ENCODE data around the gene RNPEPL1.
A peak's percentile ranks its signal among the peaks of the same experiment; 100 is the strongest.
"Not testable (repeated sequence)": the region's sequence is repeated elsewhere in the genome, so short reads cannot be mapped to it uniquely, and the experiment has no call there.

Gene RNPEPL1
- long read RNA-seq, donor 1, full-length matches to known transcripts: 5 of 15 reads
- long read RNA-seq, donor 1, partial matches to known transcripts: 10 of 15 reads
- long read RNA-seq, donor 1, other reads (novel, unspliced or antisense): 0 of 15 reads
- long read RNA-seq, donor 2, full-length matches to known transcripts: 8 of 33 reads
- long read RNA-seq, donor 2, partial matches to known transcripts: 25 of 33 reads
- long read RNA-seq, donor 2, other reads (novel, unspliced or antisense): 0 of 33 reads
- long read RNA-seq, donor 3, full-length matches to known transcripts: 11 of 11 reads
- long read RNA-seq, donor 3, partial matches to known transcripts: 0 of 11 reads
- long read RNA-seq, donor 3, other reads (novel, unspliced or antisense): 0 of 11 reads
- long read RNA-seq, donor 4, full-length matches to known transcripts: 8 of 29 reads
- long read RNA-seq, donor 4, partial matches to known transcripts: 21 of 29 reads
- long read RNA-seq, donor 4, other reads (novel, unspliced or antisense): 0 of 29 reads
- long read RNA-seq, donor 5, full-length matches to known transcripts: 9 of 9 reads
- long read RNA-seq, donor 5, partial matches to known transcripts: 0 of 9 reads
- long read RNA-seq, donor 5, other reads (novel, unspliced or antisense): 0 of 9 reads
- long read RNA-seq, donor 6, full-length matches to known transcripts: 9 of 9 reads
- long read RNA-seq, donor 6, partial matches to known transcripts: 0 of 9 reads
- long read RNA-seq, donor 6, other reads (novel, unspliced or antisense): 0 of 9 reads
- long read RNA-seq, donor 7, full-length matches to known transcripts: 11 of 24 reads
- long read RNA-seq, donor 7, partial matches to known transcripts: 13 of 24 reads
- long read RNA-seq, donor 7, other reads (novel, unspliced or antisense): 0 of 24 reads
- long read RNA-seq, donor 8, full-length matches to known transcripts: 8 of 37 reads
- long read RNA-seq, donor 8, partial matches to known transcripts: 29 of 37 reads
- long read RNA-seq, donor 8, other reads (novel, unspliced or antisense): 0 of 37 reads

DNA sequence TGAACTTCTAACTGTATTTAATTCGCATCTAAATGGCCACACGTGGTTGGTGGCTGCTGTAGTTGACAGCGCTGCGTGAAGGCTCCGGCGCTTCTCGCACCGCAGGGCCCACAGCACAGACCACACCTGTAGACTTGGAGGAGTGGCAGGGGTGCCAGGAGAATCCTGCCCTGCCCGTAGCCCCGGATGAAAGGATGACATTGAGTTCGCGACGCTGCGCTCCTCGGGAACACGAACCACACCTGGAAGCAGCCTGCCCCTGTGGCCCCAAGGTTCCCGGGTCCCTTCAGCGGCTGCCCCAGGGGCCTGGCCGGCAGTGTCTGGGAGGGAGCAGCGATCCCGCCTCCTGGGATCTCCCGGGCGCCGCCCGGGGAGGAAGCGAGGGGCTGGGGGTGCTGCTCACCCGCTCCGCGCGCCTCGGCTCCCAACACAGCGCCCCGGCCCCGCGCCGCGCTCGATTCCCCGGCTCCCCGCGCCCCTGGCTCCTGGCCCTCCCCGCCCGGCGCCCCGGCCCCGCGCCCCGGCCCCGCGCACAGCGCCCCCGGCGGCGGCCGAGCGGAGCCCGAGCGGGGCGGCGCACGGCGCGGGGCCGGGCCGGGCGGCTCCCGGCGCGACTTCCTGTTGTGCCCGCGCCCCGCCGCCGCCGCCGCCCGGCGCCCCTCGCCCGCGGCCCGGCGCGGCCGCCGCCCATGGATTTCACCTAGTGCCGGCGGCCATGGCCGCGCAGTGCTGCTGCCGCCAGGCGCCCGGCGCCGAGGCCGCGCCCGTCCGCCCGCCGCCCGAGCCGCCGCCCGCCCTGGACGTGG lies at the start of gene RNPEPL1:
Gene RNPEPL1 (plus strand): TSS at position 613 of the 806 bp plus-strand sequence. CDS start 103 bp downstream, at position 716.
- peak; percentile 75 for DNase-seq

DNA sequence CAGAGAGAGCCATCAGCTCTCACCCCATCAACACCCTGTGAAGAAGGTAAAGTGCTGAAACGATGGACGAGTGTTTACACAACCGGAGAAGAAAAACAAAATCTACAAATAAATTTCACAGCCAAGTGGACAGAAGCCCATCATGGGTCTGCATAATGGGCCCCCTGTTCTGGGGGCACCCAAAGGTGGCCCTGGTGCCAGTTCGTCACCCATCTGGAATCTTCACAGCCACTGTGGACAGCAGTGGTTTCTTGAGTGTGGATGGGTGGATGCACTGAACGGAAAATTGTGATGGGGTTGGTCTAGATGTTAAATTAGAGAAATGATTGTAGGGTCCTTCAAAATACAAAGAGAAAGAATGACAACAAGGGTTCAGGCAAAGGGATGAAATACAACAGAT lies 49.3 kb upstream of the RNPEPL1 start:
- DNase-seq: no peak

- DNase-seq: peak; percentile 57
These were observed 48.7 kb upstream of the RNPEPL1 start for GRCh38 chr2:240519396-240520129.

DNA sequence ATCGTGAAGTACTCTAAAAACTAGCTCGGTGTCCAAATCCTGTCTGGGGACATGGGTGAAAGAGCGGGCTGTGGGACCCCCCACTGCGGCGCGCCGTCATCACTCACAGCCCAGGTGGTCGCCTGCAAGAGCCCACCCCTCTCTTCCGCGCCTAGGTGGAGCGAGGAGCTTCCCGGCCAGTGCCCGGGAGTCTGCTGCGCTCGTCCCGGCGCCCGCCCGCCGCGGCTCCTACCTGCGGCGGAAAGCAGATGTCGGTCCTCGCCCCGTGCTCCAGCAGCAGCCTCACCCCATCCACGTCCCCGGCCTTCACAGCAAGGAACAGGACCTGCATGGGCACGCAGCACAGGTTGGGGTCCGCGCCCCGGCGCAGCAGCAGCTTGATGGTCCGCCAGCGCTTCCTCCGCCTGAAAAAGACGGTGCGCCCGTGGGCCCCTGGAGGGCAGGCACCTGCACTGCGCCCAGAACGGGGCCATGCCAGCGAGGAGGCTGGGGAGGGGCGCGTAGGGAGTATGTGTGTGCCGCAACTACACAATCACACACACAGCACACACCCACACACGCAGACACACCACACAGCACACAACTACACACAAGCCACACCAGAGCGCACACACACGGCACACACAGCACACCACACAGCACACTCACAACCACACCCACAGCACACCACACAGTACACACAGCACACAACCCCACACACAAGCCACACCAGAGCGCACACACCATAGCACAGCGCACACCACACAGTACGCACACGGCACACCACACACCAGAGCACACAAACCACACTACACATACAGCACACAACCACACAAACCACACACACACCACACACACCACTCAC lies 47.9 kb upstream of the RNPEPL1 start:
- DNase-seq: peak; percentile 60

DNA sequence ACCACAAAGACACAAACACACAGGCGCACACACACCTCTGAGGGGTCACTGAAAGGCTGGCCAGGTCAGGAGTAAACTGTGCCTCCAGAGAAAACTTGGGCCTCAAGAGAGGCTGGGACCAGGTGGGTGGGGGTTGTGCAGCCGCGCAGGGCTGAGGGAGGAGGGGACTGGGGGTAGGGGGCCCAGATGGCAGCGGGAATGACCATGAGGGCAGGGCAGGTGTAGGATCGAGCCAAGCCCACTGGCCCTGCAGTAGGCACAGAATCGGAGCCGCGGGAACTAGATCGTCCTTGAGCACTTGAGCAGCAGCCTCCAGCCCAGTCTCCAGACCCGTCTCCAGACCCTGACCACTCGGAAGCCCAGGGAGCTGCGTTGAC lies 47.3 kb upstream of the RNPEPL1 start:
- DNase-seq: no peak

GRCh38 chr2:240521885-240522284 lies 46.4 kb upstream of the RNPEPL1 start:
- not testable (repeated sequence) for DNase-seq

GRCh38 chr2:240522406-240522805 lies 45.9 kb upstream of the RNPEPL1 start:
- DNase-seq: no peak

GRCh38 chr2:240523451-240524281 lies 44.6 kb upstream of the RNPEPL1 start:
- DNase-seq: no peak

- DNase-seq: no peak
These were observed 43.1 kb upstream of the RNPEPL1 start for GRCh38 chr2:240524963-240525718.

DNA sequence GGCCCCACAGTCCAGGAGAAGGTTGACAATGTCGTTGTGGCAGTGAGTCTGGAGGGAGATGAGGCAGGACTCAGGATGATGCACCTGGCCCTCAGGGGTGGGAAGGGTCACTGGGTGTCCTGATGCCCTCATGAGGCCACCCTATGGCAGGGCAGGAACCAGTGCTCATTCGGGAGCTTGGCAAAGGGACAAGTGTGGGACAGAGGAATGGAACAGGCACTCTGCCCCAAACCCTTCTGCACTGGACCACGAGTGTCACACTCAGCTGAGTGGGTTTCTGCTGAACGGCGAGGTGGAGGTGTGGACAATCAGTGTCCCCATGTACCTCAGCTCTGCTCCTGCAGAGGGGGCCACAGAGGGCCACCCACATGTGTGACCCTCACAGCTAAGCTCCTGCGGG lies 42.5 kb upstream of the RNPEPL1 start:
- DNase-seq: no peak

GRCh38 chr2:240526521-240526920 lies 41.8 kb upstream of the RNPEPL1 start:
- DNase-seq: no peak

DNA sequence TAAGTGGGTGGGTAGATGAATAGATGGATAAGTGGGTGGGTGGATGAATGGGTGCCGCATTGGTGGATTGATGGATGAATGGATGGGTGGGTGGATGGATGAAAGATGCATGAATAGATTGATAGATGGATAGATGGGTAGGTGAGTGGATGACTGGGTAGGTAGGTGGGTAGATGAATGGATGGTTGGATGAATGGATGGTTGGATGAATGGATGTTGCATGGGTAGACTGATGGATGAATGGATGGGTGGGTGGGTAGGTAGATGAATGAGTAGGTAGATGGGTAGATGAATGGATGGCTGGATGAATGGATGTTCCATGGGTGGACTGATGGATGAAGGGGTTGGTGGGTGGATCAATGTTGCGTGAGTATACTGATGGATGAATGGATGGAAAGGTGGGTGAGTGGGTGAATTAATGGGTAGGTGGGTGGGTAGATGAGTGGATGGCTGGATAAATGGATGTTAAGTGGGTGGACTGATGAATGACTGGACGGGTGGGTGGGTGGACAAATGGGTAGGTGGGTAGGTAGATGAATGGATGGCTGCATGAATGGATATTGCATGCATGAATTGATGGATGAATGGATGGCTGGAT lies 41.0 kb upstream of the RNPEPL1 start:
- no peak for DNase-seq

- no peak for DNase-seq
These were observed 39.8 kb upstream of the RNPEPL1 start for GRCh38 chr2:240528406-240529040.

GRCh38 chr2:240529344-240529999 lies 38.8 kb upstream of the RNPEPL1 start:
- DNase-seq: no peak

DNA sequence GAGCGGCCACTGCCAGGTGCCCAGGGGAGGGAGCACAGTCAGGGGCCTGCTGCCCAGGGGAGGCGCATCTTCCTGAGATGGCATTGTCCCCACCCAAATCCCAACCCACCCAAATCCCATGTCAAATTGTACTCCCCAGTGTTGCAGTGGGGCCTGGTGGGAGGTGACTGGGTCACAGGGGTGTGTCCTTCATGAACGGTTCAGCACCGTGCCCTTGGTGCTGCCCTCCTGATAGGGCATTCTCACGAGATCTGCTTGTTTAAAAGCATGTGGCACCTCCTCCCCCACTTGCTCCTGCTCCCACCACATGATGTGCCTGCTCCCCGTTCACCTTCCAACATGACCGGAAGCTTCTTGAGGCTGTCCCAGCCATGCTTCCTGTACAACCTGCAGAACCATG lies 38.1 kb upstream of the RNPEPL1 start:
- no peak for DNase-seq

DNA sequence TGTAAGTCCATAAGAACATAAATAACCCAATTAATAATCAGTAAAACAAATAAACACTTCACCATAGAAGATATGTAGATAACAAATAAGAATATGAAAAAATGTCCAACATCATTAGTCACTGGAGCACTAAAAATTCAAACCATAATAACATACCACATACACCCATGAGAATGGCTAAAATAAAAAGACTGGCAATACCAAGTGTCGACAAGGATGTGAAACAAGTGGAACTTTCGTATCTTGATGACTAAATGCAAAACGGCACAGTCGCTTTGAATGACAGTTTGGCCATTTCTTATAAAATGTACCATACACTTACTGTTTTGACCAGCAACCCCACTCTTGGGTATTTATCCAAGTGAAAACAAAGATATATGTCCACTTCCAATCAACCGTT lies 37.2 kb upstream of the RNPEPL1 start:
- no peak for DNase-seq

Data from right kidney (tissue), 9 donors.